Keratinocyte (primary cell): Measurements from ENCODE around the gene APP. TPM values are rescaled to one million over a fixed set of nuclear protein-coding genes. Genes with fewer than 3 reads are reported as not detected.
"Not testable (repeated sequence)": the region's sequence is repeated elsewhere in the genome, so short reads cannot be mapped to it uniquely, and the experiment has no call there.

ENCODE experiments used
- DNase-seq: peaks from one replicate; pipeline ENCODE4 v3.0.0-alpha.2; 2011; ENCODE audit warnings: low read depth, missing footprints, low spot score
- FAIRE-seq: peaks from 2 replicates; lab custom pipeline; 2011; peaks lifted over from hg19 to GRCh38; lab: Jason Lieb, UNC
- H2AFZ ChIP-seq: 2 replicates; pipeline ENCODE4 v1.6.0; 2012; ENCODE audit warnings: low read length, control low read depth, inconsistent platforms; ENCODE audit not compliant: control insufficient read depth
- H3K27ac ChIP-seq: 2 replicates; pipeline ENCODE4 v1.5.1; 2011; ENCODE audit warnings: low read length; ENCODE audit not compliant: control insufficient read depth, insufficient read depth
- H3K27me3 ChIP-seq: 3 replicates; pipeline ENCODE4 v1.6.0; 2011; ENCODE audit warnings: low read length; ENCODE audit not compliant: control insufficient read depth, insufficient read depth; ENCODE audit errors: extremely low read depth
- H3K36me3 ChIP-seq, 2 experiments: 2 replicates in 1 of 2; 3 replicates in 1 of 2; pipeline ENCODE4 v1.5.1; 2011; ENCODE audit warnings: low read length in 2 of 2, mild to moderate bottlenecking in 1 of 2; ENCODE audit not compliant: control insufficient read depth in 2 of 2, insufficient read depth in 2 of 2; ENCODE audit errors: extremely low read depth in 1 of 2
- H3K4me1 ChIP-seq: 3 replicates; pipeline ENCODE4 v1.5.1; 2011; ENCODE audit warnings: low read length; ENCODE audit not compliant: control insufficient read depth, insufficient read depth; ENCODE audit errors: extremely low read depth
- H3K4me2 ChIP-seq: 3 replicates; pipeline ENCODE4 v1.6.0; 2011; ENCODE audit warnings: low read depth, low read length; ENCODE audit not compliant: control insufficient read depth, insufficient read depth; ENCODE audit errors: extremely low read depth
- H3K4me3 ChIP-seq, 3 experiments: fragments of 200-600 bp in 1 of 3; sonication (generic) in 1 of 3; 2 replicates in 2 of 3; 3 replicates in 1 of 3; pipeline ENCODE4 v1.5.1; 2011 to 2016; ENCODE audit warnings: low read length in 3 of 3, mild to moderate bottlenecking in 3 of 3, control low read depth in 2 of 3, inconsistent platforms in 1 of 3, low read depth in 1 of 3, mixed read lengths in 1 of 3, mixed run types in 1 of 3, moderate library complexity in 1 of 3; ENCODE audit not compliant: control insufficient read depth in 2 of 3, insufficient read depth in 2 of 3; ENCODE audit errors: extremely low read depth in 1 of 3
- H3K79me2 ChIP-seq: 2 replicates; pipeline ENCODE4 v1.6.0; 2012; ENCODE audit warnings: low read length; ENCODE audit not compliant: control insufficient read depth, insufficient read depth
- H3K9ac ChIP-seq: 3 replicates; pipeline ENCODE4 v1.6.0; 2011; ENCODE audit warnings: low read length; ENCODE audit not compliant: control insufficient read depth, insufficient read depth; ENCODE audit errors: extremely low read depth
- H3K9me1 ChIP-seq: 3 replicates; pipeline ENCODE4 v1.6.0; 2011; ENCODE audit warnings: low read length; ENCODE audit not compliant: control insufficient read depth, insufficient read depth; ENCODE audit errors: extremely low read depth
- H3K9me3 ChIP-seq: 2 replicates; pipeline ENCODE4 v1.5.1; 2012; ENCODE audit warnings: low read depth, low read length; ENCODE audit not compliant: control insufficient read depth
- H4K20me1 ChIP-seq: 3 replicates; pipeline ENCODE4 v1.6.0; 2011; ENCODE audit warnings: low read length; ENCODE audit not compliant: control insufficient read depth, insufficient read depth; ENCODE audit errors: extremely low read depth
- EZH2 ChIP-seq: IDR thresholded peaks from one replicate; pipeline ENCODE4 v1.6.1; 2012; ENCODE audit warnings: inconsistent platforms, mild to moderate bottlenecking, low read length, moderate library complexity
- dilution Hi-C: fragments of 300-500 bp; cut with MboI; formaldehyde crosslinking; loops from one replicate; pipeline ENCODE4 v1.7.0; 2020; ENCODE audit warnings: low sequenced_read_pairs; ENCODE audit not compliant: extremely low pct_ligation_motif_present
- polyA plus RNA-seq, 5 experiments: library from polyadenylated mRNA; depleted of rRNA in 3 of 5; stranded (reverse) in 3 of 5; stranded (forward) in 1 of 5; unstranded in 1 of 5; fragments of >200 nt; gene quantifications; 1 replicate in 1 of 5; 2 replicates in 3 of 5; 3 replicates in 1 of 5; pipeline versions ENCODE4 v1.2.1 to v1.2.3, GENCODE V29; 2011 to 2012; ENCODE audit warnings: missing spikeins in 2 of 5, low read depth in 1 of 5, low replicate concordance in 1 of 5
- TF ChIP-seq, protein P1 (sequence below), 3 experiments: IDR thresholded peaks in 1 of 3; conservative IDR thresholded peaks in 1 of 3; optimal IDR thresholded peaks in 1 of 3; 2 replicates in 2 of 3; 3 replicates in 1 of 3; pipeline versions ENCODE3 to v1.5.1; 2011; ENCODE audit warnings: low read length in 3 of 3, mild to moderate bottlenecking in 3 of 3, moderate library complexity in 2 of 3, control low read depth in 1 of 3, inconsistent platforms in 1 of 3; ENCODE audit not compliant: insufficient read depth in 2 of 3; ENCODE audit errors: extremely low read depth in 1 of 3

Gene APP
- polyA plus RNA-seq, 1 donor (not counting 4 experiments of a cell fraction or from before 2014, with no cell fraction given) = 1,015 TPM

DNA sequence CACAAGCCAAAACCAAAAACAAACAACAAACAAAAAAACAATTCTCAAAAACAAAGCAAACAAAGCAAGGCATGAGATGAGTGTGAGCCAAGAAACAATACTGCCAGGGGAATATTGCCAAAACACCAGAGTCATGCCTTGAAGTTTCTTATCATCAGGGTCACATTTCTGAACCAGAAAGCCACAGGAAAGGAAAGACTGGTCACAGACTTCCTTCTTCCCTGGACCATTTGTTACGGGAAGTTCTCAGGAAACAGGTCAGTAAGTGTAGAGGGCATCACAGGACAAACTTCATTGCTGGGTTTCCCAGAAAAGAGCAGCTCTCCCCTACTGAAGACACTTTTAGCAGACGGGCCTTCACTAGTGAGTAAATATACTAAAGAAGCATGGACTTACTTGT is 244.6 kb downstream of the APP start:
- Histone ChIP-seq H3K9me3 (no peaks in the 10 kb centered on the region), H3K4me3 (no peak overlapping the region), H2AFZ (no peak overlapping the region), H3K9ac (no peak overlapping the region), H3K4me1 (peaks cover 12% of the 10 kb centered on the region), H4K20me1 (no peaks in the 10 kb centered on the region), H3K79me2 (peaks cover 19% of the 10 kb centered on the region), H3K27ac (no peak overlapping the region), H3K27me3 (no peaks in the 10 kb centered on the region), H3K4me2 (no peak overlapping the region), H3K36me3 (peaks cover 9 to 19% of the 10 kb centered on the region in 2 experiments), H3K9me1 (no peaks in the 10 kb centered on the region)
- TF ChIP-seq EZH2 = no peak
- TF ChIP-seq, protein P1, sequence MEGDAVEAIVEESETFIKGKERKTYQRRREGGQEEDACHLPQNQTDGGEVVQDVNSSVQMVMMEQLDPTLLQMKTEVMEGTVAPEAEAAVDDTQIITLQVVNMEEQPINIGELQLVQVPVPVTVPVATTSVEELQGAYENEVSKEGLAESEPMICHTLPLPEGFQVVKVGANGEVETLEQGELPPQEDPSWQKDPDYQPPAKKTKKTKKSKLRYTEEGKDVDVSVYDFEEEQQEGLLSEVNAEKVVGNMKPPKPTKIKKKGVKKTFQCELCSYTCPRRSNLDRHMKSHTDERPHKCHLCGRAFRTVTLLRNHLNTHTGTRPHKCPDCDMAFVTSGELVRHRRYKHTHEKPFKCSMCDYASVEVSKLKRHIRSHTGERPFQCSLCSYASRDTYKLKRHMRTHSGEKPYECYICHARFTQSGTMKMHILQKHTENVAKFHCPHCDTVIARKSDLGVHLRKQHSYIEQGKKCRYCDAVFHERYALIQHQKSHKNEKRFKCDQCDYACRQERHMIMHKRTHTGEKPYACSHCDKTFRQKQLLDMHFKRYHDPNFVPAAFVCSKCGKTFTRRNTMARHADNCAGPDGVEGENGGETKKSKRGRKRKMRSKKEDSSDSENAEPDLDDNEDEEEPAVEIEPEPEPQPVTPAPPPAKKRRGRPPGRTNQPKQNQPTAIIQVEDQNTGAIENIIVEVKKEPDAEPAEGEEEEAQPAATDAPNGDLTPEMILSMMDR (optimal IDR thresholded peaks at IDR 0.05 in 1 of 3, IDR thresholded peaks at IDR 0.05 in 1 of 3, conservative IDR thresholded peaks at IDR 0.05 in 1 of 3; ENCODE audit: extremely low read depth in 1 of 3, insufficient read depth in 2 of 3, low read length in 3 of 3) = no peak
- FAIRE-seq (no peak), DNase-seq (no peak)
- dilution Hi-C loops = no loop called here

DNA sequence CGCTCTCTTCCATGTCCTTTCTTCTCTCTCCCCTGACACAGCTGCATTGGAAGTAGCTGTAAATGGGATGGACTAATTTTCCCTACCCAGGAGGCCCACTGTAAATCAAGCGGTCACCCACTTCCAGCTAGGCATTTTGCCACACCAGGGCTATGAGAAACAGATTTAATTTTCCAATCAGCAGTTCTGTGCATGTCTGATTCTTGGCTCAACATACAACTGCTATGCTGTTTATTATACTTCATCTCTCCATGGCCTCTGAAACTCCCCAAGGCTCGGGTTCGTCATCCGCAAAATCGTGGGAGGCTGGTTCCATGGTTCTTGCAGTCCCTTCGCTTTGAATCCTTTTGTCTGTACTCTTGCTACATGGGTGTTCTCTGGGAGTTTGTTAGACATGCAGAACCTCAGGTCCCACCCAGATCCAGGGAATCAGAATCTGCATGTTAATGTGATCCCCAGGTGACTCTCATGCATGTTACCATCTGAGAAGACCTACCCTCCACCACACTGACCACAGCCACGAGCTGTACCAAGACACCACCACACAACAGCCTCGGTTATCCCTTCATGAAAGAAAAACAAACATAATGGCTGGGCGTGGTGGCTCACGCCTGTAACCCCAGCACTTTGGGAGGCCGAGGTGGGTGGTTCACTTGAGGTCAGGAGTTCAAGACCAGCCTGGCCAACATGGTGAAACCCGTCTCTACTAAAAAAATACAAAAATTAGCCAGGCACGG is 245.3 kb downstream of the APP start:
- TF ChIP-seq, protein P1 (optimal IDR thresholded peaks at IDR 0.05 in 1 of 3, IDR thresholded peaks at IDR 0.05 in 1 of 3, conservative IDR thresholded peaks at IDR 0.05 in 1 of 3; ENCODE audit: extremely low read depth in 1 of 3, insufficient read depth in 2 of 3, low read length in 3 of 3) = no peak
- no peak for TF ChIP-seq EZH2
- H3K4me3 ChIP-seq = no peak overlapping the region
- no peak overlapping the region for H3K4me2 ChIP-seq
- FAIRE-seq (no peak), DNase-seq (no peak)
- H2AFZ ChIP-seq = no peak overlapping the region
- H3K4me1 ChIP-seq = peaks cover 7% of the 10 kb centered on the region
- no peak overlapping the region for H3K9ac ChIP-seq
- no peaks in the 10 kb centered on the region for H4K20me1 ChIP-seq
- H3K9me1 ChIP-seq = no peaks in the 10 kb centered on the region
- no peaks in the 10 kb centered on the region for H3K9me3 ChIP-seq
- peaks cover 19% of the 10 kb centered on the region for H3K79me2 ChIP-seq
- H3K36me3 ChIP-seq = peaks cover 9 to 16% of the 10 kb centered on the region in 2 experiments
- H3K27ac ChIP-seq = no peak overlapping the region
- no peaks in the 10 kb centered on the region for H3K27me3 ChIP-seq
- dilution Hi-C loops = no loop called here

DNA sequence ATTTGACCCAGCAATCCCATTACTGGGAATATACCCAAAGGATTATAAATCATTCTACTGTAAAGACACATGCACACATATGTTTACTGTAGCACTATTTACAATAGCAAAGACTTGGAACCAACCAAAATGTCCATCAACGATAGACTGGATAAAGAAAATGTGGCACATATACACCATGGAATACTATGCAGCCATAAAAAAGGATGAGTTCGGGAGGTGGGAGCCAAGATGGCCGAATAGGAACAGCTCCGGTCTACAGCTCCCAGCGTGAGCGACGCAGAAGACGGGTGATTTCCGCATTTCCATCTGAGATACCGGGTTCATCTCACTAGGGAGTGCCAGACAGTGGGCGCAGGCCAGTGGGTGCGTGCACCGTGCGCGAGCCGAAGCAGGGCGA is 252.4 kb downstream of the APP start:
- H3K4me2 ChIP-seq, H3K4me1 ChIP-seq, H4K20me1 ChIP-seq, H3K27me3 ChIP-seq, H3K27ac ChIP-seq, H3K9ac ChIP-seq, DNase-seq, dilution Hi-C loops, H2AFZ ChIP-seq, H3K36me3 ChIP-seq, FAIRE-seq, H3K4me3 ChIP-seq, H3K9me3 ChIP-seq, H3K9me1 ChIP-seq: not testable (repeated sequence)
- H3K79me2 ChIP-seq = peaks cover 15% of the 10 kb centered on the region
